ENCODE results near the gene RPL31. TPM values are rescaled to one million over a fixed set of nuclear protein-coding genes. Genes with fewer than 3 reads are reported as not detected.

Gene RPL31
- total RNA-seq, 1 donor from 2014 or later: 1,828 TPM

DNA sequence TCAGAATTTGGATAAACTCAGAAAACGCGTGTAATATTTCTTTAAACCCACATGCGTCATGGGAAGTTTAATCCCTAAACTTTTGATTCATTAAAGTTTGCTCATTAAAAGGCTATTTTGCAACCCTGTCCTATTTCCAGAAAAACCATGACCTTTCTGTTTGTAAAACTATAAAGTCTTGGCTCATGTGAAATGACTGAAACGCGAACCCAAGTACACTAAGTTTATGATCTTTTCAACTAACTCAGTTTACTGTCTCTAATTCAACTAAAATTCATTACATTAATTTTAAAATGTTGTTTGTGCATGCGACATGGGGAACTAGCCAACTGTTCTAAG, 3.9 kb upstream of the RPL31 start:
- POLR2A ChIA-PET: no interaction called here
- Mint-ChIP-seq H3K27me3 (no peaks in the 10 kb centered on the region), H3K36me3 (ENCODE audit: low read depth) (peaks cover 14% of the 10 kb centered on the region), H3K4me3 (no peak overlapping the region), H3K27ac (no peak overlapping the region), H3K4me1 (peaks cover 15% of the 10 kb centered on the region), H3K9me3 (no peaks in the 10 kb centered on the region)
- CTCF ChIA-PET: no interaction called here
- intact Hi-C loops (cut with micrococcal nuclease): no loop called here
- TF ChIP-seq, protein P1, sequence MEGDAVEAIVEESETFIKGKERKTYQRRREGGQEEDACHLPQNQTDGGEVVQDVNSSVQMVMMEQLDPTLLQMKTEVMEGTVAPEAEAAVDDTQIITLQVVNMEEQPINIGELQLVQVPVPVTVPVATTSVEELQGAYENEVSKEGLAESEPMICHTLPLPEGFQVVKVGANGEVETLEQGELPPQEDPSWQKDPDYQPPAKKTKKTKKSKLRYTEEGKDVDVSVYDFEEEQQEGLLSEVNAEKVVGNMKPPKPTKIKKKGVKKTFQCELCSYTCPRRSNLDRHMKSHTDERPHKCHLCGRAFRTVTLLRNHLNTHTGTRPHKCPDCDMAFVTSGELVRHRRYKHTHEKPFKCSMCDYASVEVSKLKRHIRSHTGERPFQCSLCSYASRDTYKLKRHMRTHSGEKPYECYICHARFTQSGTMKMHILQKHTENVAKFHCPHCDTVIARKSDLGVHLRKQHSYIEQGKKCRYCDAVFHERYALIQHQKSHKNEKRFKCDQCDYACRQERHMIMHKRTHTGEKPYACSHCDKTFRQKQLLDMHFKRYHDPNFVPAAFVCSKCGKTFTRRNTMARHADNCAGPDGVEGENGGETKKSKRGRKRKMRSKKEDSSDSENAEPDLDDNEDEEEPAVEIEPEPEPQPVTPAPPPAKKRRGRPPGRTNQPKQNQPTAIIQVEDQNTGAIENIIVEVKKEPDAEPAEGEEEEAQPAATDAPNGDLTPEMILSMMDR (IDR thresholded peaks at IDR 0.05): no peak
- DNase-seq (no peak), ATAC-seq (ENCODE audit: low read depth) (no peak)

DNA sequence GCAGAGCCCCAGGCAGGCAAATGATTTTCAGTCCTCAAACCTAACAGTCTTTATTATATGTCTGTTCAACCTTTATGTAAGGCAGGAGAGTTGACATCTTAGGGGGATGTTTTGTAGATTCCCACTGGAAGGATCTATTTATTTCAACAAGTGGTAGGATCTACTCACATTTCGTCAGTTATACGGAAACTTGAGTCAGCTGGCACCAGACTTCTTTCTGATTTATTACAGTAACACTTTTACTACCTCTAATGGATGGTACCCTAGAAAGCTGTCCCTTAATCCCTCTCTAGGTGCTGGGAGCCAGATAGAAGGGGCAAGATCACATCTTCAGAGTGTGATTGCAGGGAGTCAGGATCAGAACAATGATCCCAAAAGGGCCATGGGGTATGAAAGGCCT, 2.1 kb upstream of the RPL31 start:
- CTCF ChIA-PET: interaction anchor here (0.7 to 1.2 kb wide), 2 partner anchors 13 to 14 kb away, joined by 3 to 6 read pairs; no protein-coding TSS in a partner anchor
- ATAC-seq (ENCODE audit: low read depth): no peak
- H3K4me3 Mint-ChIP-seq: no peak overlapping the region

DNA sequence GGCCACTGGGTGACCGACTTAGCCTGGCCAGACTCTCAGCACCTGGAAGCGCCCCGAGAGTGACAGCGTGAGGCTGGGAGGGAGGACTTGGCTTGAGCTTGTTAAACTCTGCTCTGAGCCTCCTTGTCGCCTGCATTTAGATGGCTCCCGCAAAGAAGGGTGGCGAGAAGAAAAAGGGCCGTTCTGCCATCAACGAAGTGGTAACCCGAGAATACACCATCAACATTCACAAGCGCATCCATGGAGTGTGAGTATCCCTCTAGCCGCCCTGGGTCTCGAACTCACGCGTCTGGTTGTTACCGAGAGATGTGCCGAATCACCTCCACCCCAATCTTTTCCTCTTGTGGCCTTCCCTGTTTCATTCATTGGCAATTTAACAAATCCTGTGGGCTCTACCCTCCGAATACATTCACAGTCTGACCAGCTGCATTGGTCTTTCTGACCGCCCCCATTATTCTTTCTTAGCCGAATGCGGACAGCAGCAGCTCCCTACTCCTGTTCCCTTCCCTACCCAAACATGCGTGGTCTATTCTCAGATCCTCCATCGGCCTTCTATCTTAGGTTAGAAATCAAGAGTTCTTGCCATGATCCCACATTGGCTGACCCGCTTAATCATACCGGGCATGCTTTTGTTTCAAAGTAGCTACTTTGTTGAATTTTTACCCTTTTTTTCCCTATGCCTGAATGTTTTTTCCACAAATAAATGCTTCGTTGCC, 631 bp downstream of the RPL31 start:
- peak overlapping the region; percentile 97 for H3K4me3 Mint-ChIP-seq
- H3K9me3 Mint-ChIP-seq: no peaks in the 10 kb centered on the region
- TF ChIP-seq, protein P1 (IDR thresholded peaks at IDR 0.05): no peak
- peak overlapping the region; percentile 95 for H3K27ac Mint-ChIP-seq
- intact Hi-C loops (cut with micrococcal nuclease): loop anchor here (1.0 to 2.0 kb wide), 6 partner anchors 10 to 1821 kb away; partner anchors contain the start of genes CNOT11, EIF5B, MITD1 and MRPL30
- H3K36me3 Mint-ChIP-seq (ENCODE audit: low read depth): peaks cover 59% of the 10 kb centered on the region
- H3K27me3 Mint-ChIP-seq: no peaks in the 10 kb centered on the region
- ChIA-PET CTCF (interaction anchor here (0.6 to 2.2 kb wide), 4 partner anchors 10 to 397 kb away, joined by 3 to 14 read pairs (median 6); no protein-coding TSS in a partner anchor), POLR2A (interaction anchor here (0.6 to 2.4 kb wide), 19 partner anchors 9 to 1848 kb away, joined by 3 to 38 read pairs (median 4); partner anchors contain the start of genes CNOT11, CREG2, LIPT1 and PDCL3)
- ATAC-seq (ENCODE audit: low read depth): peak; percentile 2
- H3K4me1 Mint-ChIP-seq: peaks cover 39% of the 10 kb centered on the region
- no peak for DNase-seq

More for the DNA sequence above, 2.1 kb upstream of the RPL31 start:
- POLR2A ChIA-PET: no interaction called here
- H3K4me1 Mint-ChIP-seq: peaks cover 33% of the 10 kb centered on the region
- TF ChIP-seq, protein P1 (IDR thresholded peaks at IDR 0.05): no peak
- H3K27ac Mint-ChIP-seq: no peak overlapping the region
- H3K9me3 Mint-ChIP-seq: no peaks in the 10 kb centered on the region
- no peaks in the 10 kb centered on the region for H3K27me3 Mint-ChIP-seq
- H3K36me3 Mint-ChIP-seq (ENCODE audit: low read depth): peaks cover 32% of the 10 kb centered on the region
- DNase-seq: no peak
- intact Hi-C loops (cut with micrococcal nuclease): no loop called here

DNA sequence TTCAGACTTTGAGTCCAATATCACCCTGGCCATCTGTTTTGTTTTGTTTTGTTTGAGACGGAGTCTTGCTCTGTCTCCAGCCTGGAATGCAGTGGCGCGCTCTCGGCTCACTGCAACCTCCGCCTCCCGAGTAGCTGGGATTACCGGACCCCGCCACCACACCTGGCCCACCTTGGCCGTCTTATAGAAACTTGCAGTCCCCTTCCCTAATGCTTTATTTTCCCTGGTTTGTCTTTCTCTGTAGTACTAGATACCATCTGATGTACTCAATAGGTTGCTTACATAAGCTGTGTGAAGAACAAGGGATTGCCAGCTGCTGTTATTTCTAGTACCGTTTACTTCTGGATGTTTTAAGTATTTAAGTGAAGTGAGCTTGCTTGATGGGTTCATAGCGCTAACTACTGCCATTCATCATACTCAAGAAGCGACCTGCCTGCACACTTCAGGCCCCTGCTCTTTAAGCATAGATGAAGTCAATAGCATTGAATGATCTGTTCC, 1.2 kb downstream of the RPL31 start:
- H3K4me1 Mint-ChIP-seq: peaks cover 42% of the 10 kb centered on the region
- DNase-seq (no peak), ATAC-seq (ENCODE audit: low read depth) (no peak)
- ChIA-PET POLR2A (interaction anchor here (0.7 to 2.4 kb wide), 6 partner anchors 9 to 440 kb away, joined by 3 to 38 read pairs (median 6); partner anchors contain the start of genes PDCL3 and TBC1D8), CTCF (interaction anchor here (1.9 to 2.2 kb wide), 2 partner anchors 9 to 202 kb away, joined by 8 to 14 read pairs; no protein-coding TSS in a partner anchor)
- TF ChIP-seq, protein P1 (IDR thresholded peaks at IDR 0.05): no peak
- intact Hi-C loops (cut with micrococcal nuclease): loop anchor here (2.0 kb wide), 1 partner anchor 303 kb away; no protein-coding TSS in a partner anchor
- no peaks in the 10 kb centered on the region for H3K27me3 Mint-ChIP-seq
- peak overlapping the region; percentile 95 for H3K27ac Mint-ChIP-seq
- peaks cover 65% of the 10 kb centered on the region for H3K36me3 Mint-ChIP-seq (ENCODE audit: low read depth)
- peak overlapping the region; percentile 97 for H3K4me3 Mint-ChIP-seq
- H3K9me3 Mint-ChIP-seq: no peaks in the 10 kb centered on the region

DNA sequence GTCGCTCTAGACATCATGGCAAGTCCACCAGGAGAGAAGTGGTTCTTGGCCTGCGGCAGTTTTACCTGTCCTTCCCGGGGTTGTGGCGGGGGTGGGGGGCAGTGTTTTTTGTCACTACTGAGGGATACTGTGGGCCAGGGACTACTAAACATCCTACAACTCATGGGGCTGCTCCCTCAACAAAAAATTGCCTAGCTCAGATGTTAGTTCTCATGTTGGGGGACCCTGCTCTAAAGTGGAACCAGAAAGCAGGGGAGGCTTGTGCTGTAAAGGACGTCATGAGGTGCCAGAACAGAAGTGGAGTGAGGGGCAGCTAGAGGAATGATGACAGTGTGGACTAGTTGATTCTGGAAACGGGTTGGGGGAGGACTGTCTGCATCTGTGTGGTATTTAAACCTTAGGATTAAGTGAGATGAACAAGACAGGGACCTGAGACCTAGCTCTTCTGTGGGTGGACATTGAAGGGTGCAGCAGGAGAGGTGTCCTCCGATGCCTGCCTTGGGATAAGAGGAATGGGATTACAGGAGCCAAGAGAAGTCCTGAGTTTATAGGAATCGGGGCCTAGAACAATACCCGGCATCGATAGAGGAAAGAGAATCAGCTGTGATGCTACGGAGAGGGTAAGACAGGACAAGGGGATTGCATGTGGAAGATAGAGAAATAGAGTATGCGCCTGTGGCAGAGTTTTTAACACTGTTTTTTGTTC, 2.7 kb downstream of the RPL31 start:
- peak overlapping the region; percentile 42 for H3K4me3 Mint-ChIP-seq
- DNase-seq (no peak), ATAC-seq (ENCODE audit: low read depth) (no peak)
- intact Hi-C loops (cut with micrococcal nuclease): no loop called here
- TF ChIP-seq, protein P1 (IDR thresholded peaks at IDR 0.05): no peak
- no peaks in the 10 kb centered on the region for H3K27me3 Mint-ChIP-seq
- H3K4me1 Mint-ChIP-seq: peaks cover 42% of the 10 kb centered on the region
- H3K27ac Mint-ChIP-seq: peak overlapping the region; percentile 95
- CTCF ChIA-PET: no interaction called here
- peaks cover 76% of the 10 kb centered on the region for H3K36me3 Mint-ChIP-seq (ENCODE audit: low read depth)
- POLR2A ChIA-PET: no interaction called here
- H3K9me3 Mint-ChIP-seq: no peaks in the 10 kb centered on the region

Measured in activated B cell treated with CpG ODN at 0.5 μM for 24 hours (primary cell).